GDM1 (cell line): Measurements from ENCODE around the gene PTDSS2.

ENCODE experiments used
- DNase-seq: peaks from one replicate; lab custom pipeline; 2025; lab: John Stamatoyannopoulos, UW

The PTDSS2 gene

GRCh38 chr11:530960-531831 is 81.1 kb downstream of the PTDSS2 start:
- DNase-seq, result no peak

- DNase-seq, result no peak
Measured at GRCh38 chr11:531919-532526, 81.9 kb downstream of the PTDSS2 start.

- no peak for DNase-seq
Measured at GRCh38 chr11:532527-532985, 82.5 kb downstream of the PTDSS2 start.

- DNase-seq, result no peak
Measured at GRCh38 chr11:532986-533585, 83.0 kb downstream of the PTDSS2 start.

GRCh38 chr11:533586-534395 is 83.7 kb downstream of the PTDSS2 start:
- no peak for DNase-seq

GRCh38 chr11:534396-535209 is 84.5 kb downstream of the PTDSS2 start:
- no peak for DNase-seq

- no peak for DNase-seq
Measured at GRCh38 chr11:535210-535518, 85.1 kb downstream of the PTDSS2 start.

- peak; percentile 94 for DNase-seq
Measured at GRCh38 chr11:535519-536454, 85.7 kb downstream of the PTDSS2 start, which contains the start of gene HRAS. Gene HRAS, minus strand, starts transcription at chr11:535576.

- peak; percentile 89 for DNase-seq
Measured at GRCh38 chr11:536841-537621, 87.0 kb downstream of the PTDSS2 start, which contains the start of gene LRRC56. Gene LRRC56, plus strand, starts transcription at chr11:537527. Its CDS starts 3,158 bp downstream, at chr11:540685.

- DNase-seq, result no peak
Measured at GRCh38 chr11:537622-538430, 87.7 kb downstream of the PTDSS2 start.

- DNase-seq, result no peak
Measured at GRCh38 chr11:538431-539051, 88.5 kb downstream of the PTDSS2 start.

GRCh38 chr11:539971-540481 is 89.9 kb downstream of the PTDSS2 start:
- DNase-seq, result no peak
